Fibroblast of skin of left biceps (primary cell): ENCODE results near the gene STIP1.

Experiments used
- DNase-seq, 2 experiments: peaks; one replicate each; pipeline ENCODE4 v3.0.0-alpha.2; 2013; ENCODE audit warnings: low read depth in 2 of 2

STIP1 gene

GRCh38 chr11:64198511-64198910 lies 12.5 kb downstream of the STIP1 start:
- DNase-seq = no peak

- DNase-seq = no peak
These were observed 15.6 kb downstream of the STIP1 start for GRCh38 chr11:64201543-64201942.

- no peak for DNase-seq
These were observed 17.0 kb downstream of the STIP1 start for GRCh38 chr11:64202992-64203391.

GRCh38 chr11:64203421-64204079 lies 17.6 kb downstream of the STIP1 start:
- no peak for DNase-seq

GRCh38 chr11:64204080-64204440 lies 18.1 kb downstream of the STIP1 start:
- DNase-seq = no peak

GRCh38 chr11:64204464-64204989 lies 18.6 kb downstream of the STIP1 start:
- peak; percentile 81 to 84 for DNase-seq

- no peak for DNase-seq
These were observed 20.7 kb downstream of the STIP1 start, which contains the start of gene FERMT3 for GRCh38 chr11:64206457-64207255. Gene FERMT3, plus strand, starts transcription at chr11:64206721. Its CDS starts 644 bp downstream, at chr11:64207365.

GRCh38 chr11:64207256-64208085 lies 21.5 kb downstream of the STIP1 start:
- DNase-seq = peak; percentile 21 to 24

- DNase-seq = no peak
These were observed 22.3 kb downstream of the STIP1 start for GRCh38 chr11:64208086-64208795.

- no peak for DNase-seq
These were observed 23.0 kb downstream of the STIP1 start for GRCh38 chr11:64208796-64209562.

GRCh38 chr11:64209563-64209843 lies 23.5 kb downstream of the STIP1 start:
- DNase-seq = no peak

GRCh38 chr11:64210301-64211020 lies 24.5 kb downstream of the STIP1 start:
- no peak for DNase-seq

- no peak for DNase-seq
These were observed 25.4 kb downstream of the STIP1 start for GRCh38 chr11:64211181-64211872.

GRCh38 chr11:64216879-64217278 lies 30.9 kb downstream of the STIP1 start:
- DNase-seq = no peak

- DNase-seq = no peak
These were observed 32.8 kb downstream of the STIP1 start for GRCh38 chr11:64218628-64219353.

GRCh38 chr11:64219354-64219684 lies 33.3 kb downstream of the STIP1 start:
- DNase-seq = no peak

- DNase-seq = no peak
These were observed 33.8 kb downstream of the STIP1 start for GRCh38 chr11:64219755-64220154.

GRCh38 chr11:64220271-64220670 lies 34.3 kb downstream of the STIP1 start:
- no peak for DNase-seq

- DNase-seq = no peak
These were observed 34.8 kb downstream of the STIP1 start for GRCh38 chr11:64220798-64221197.
